ENCODE data around the gene TACC3. TPM values are rescaled to one million over a fixed set of nuclear protein-coding genes. Genes with fewer than 3 reads are reported as not detected.

Gene TACC3
- total RNA-seq, 1 donor, result 4.0 TPM

GRCh38 chr4:1705732-1706131 is 15.6 kb upstream of the TACC3 start:
- Histone ChIP-seq H3K4me1 (ENCODE audit: insufficient read depth, low read length) (peaks cover 4% of the 10 kb centered on the region), H3K4me2 (ENCODE audit: insufficient read depth, low read length) (no peak overlapping the region), H3K36me3 (ENCODE audit: insufficient read depth, low read length) (peaks cover 36% of the 10 kb centered on the region), H4K20me1 (ENCODE audit: insufficient read depth, low read length) (peaks cover 15% of the 10 kb centered on the region), H3K9me3 (ENCODE audit: low read depth, low read length) (no peaks in the 10 kb centered on the region), H3K79me2 (ENCODE audit: insufficient read depth, low read length) (peaks cover 92% of the 10 kb centered on the region), H2AFZ (ENCODE audit: low read length) (no peak overlapping the region), H3K4me3 (ENCODE audit: insufficient read depth, low read length) (no peak overlapping the region), H3K27me3 (ENCODE audit: insufficient read depth, low read length) (no peaks in the 10 kb centered on the region), H3K27ac (ENCODE audit: low read depth, low read length) (no peak overlapping the region)
- TF ChIP-seq CTCF (IDR thresholded peaks at IDR 0.05; ENCODE audit: extremely low read depth, low read depth, low read length), result no peak
- no peak for DNase-seq (ENCODE audit: insufficient read length, low spot score, missing footprints)

- H3K4me3 ChIP-seq (ENCODE audit: insufficient read depth, low read length), result no peak overlapping the region
- no peak overlapping the region for H3K27ac ChIP-seq (ENCODE audit: low read depth, low read length)
- no peak for DNase-seq (ENCODE audit: insufficient read length, low spot score, missing footprints)
- H3K4me1 ChIP-seq (ENCODE audit: insufficient read depth, low read length), result peaks cover 4% of the 10 kb centered on the region
- H3K79me2 ChIP-seq (ENCODE audit: insufficient read depth, low read length), result peaks cover 93% of the 10 kb centered on the region
- peaks cover 32% of the 10 kb centered on the region for H3K36me3 ChIP-seq (ENCODE audit: insufficient read depth, low read length)
- no peaks in the 10 kb centered on the region for H3K9me3 ChIP-seq (ENCODE audit: low read depth, low read length)
- TF ChIP-seq CTCF (IDR thresholded peaks at IDR 0.05; ENCODE audit: extremely low read depth, low read depth, low read length), result no peak
- no peak overlapping the region for H2AFZ ChIP-seq (ENCODE audit: low read length)
- peaks cover 18% of the 10 kb centered on the region for H4K20me1 ChIP-seq (ENCODE audit: insufficient read depth, low read length)
- H3K27me3 ChIP-seq (ENCODE audit: insufficient read depth, low read length), result no peaks in the 10 kb centered on the region
- H3K4me2 ChIP-seq (ENCODE audit: insufficient read depth, low read length), result no peak overlapping the region
Observed at GRCh38 chr4:1706358-1706757, 15.0 kb upstream of the TACC3 start.

- no peak for TF ChIP-seq CTCF (IDR thresholded peaks at IDR 0.05; ENCODE audit: extremely low read depth, low read depth, low read length)
- Histone ChIP-seq H4K20me1 (ENCODE audit: insufficient read depth, low read length) (peaks cover 13% of the 10 kb centered on the region), H3K36me3 (ENCODE audit: insufficient read depth, low read length) (peaks cover 14% of the 10 kb centered on the region), H3K9me3 (ENCODE audit: low read depth, low read length) (no peaks in the 10 kb centered on the region), H3K27me3 (ENCODE audit: insufficient read depth, low read length) (no peaks in the 10 kb centered on the region), H3K4me3 (ENCODE audit: insufficient read depth, low read length) (no peak overlapping the region), H2AFZ (ENCODE audit: low read length) (no peak overlapping the region), H3K4me2 (ENCODE audit: insufficient read depth, low read length) (no peak overlapping the region), H3K27ac (ENCODE audit: low read depth, low read length) (no peak overlapping the region), H3K4me1 (ENCODE audit: insufficient read depth, low read length) (peaks cover 6% of the 10 kb centered on the region), H3K79me2 (ENCODE audit: insufficient read depth, low read length) (peaks cover 80% of the 10 kb centered on the region)
- DNase-seq (ENCODE audit: insufficient read length, low spot score, missing footprints), result peak; percentile 45
Observed at GRCh38 chr4:1708581-1708980, 12.7 kb upstream of the TACC3 start.

- no peak for TF ChIP-seq CTCF (IDR thresholded peaks at IDR 0.05; ENCODE audit: extremely low read depth, low read depth, low read length)
- H4K20me1 ChIP-seq (ENCODE audit: insufficient read depth, low read length), result peaks cover 22% of the 10 kb centered on the region
- no peaks in the 10 kb centered on the region for H3K9me3 ChIP-seq (ENCODE audit: low read depth, low read length)
- no peaks in the 10 kb centered on the region for H3K27me3 ChIP-seq (ENCODE audit: insufficient read depth, low read length)
- H3K36me3 ChIP-seq (ENCODE audit: insufficient read depth, low read length), result peaks cover 8% of the 10 kb centered on the region
- peak overlapping the region; percentile 86 for H2AFZ ChIP-seq (ENCODE audit: low read length)
- peak overlapping the region; percentile 92 for H3K27ac ChIP-seq (ENCODE audit: low read depth, low read length)
- peaks cover 8% of the 10 kb centered on the region for H3K4me1 ChIP-seq (ENCODE audit: insufficient read depth, low read length)
- no peak for DNase-seq (ENCODE audit: insufficient read length, low spot score, missing footprints)
- H3K4me3 ChIP-seq (ENCODE audit: insufficient read depth, low read length), result peak overlapping the region; percentile 79
- peaks cover 57% of the 10 kb centered on the region for H3K79me2 ChIP-seq (ENCODE audit: insufficient read depth, low read length)
- H3K4me2 ChIP-seq (ENCODE audit: insufficient read depth, low read length), result peak overlapping the region; percentile 97
Observed at GRCh38 chr4:1711055-1711570, 10.2 kb upstream of the TACC3 start.
